WI38 (cell line): ENCODE data around the gene SLC32A1.

Experiments used
- H3K4me3 ChIP-seq: 2 replicates; pipeline ENCODE4 v1.5.1; 2011; ENCODE audit warnings: low read depth, mild to moderate bottlenecking, control low read depth, low read length
- TF ChIP-seq, protein P1 (sequence below): IDR thresholded peaks from 2 replicates; pipeline ENCODE4 v1.5.1; 2012; ENCODE audit warnings: low read depth, mild to moderate bottlenecking, control low read depth, low read length

Gene SLC32A1

DNA sequence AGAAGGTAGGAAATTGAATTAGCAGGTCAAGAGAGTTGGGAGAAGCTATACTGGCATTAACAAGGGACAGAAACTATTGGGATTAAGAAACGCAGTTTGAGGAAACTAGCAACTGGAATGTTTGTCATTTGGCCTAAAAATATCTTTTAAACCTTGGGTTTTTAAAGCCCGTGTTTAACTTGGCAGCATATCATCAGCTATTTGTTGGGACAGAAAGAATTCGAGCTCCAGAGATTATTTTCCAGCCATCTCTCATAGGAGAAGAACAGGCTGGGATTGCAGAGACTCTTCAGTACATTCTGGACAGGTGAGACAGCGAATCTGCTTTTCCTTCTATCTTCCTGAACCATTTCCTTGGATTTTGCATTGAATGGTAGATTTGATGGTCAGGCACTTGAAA, 41.8 kb downstream of the SLC32A1 start:
- TF ChIP-seq, protein P1, sequence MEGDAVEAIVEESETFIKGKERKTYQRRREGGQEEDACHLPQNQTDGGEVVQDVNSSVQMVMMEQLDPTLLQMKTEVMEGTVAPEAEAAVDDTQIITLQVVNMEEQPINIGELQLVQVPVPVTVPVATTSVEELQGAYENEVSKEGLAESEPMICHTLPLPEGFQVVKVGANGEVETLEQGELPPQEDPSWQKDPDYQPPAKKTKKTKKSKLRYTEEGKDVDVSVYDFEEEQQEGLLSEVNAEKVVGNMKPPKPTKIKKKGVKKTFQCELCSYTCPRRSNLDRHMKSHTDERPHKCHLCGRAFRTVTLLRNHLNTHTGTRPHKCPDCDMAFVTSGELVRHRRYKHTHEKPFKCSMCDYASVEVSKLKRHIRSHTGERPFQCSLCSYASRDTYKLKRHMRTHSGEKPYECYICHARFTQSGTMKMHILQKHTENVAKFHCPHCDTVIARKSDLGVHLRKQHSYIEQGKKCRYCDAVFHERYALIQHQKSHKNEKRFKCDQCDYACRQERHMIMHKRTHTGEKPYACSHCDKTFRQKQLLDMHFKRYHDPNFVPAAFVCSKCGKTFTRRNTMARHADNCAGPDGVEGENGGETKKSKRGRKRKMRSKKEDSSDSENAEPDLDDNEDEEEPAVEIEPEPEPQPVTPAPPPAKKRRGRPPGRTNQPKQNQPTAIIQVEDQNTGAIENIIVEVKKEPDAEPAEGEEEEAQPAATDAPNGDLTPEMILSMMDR: no peak
- H3K4me3 ChIP-seq: no peak overlapping the region

GRCh38 chr20:38769376-38770295, 45.4 kb downstream of the SLC32A1 start:
- H3K4me3 ChIP-seq: no peak overlapping the region
- TF ChIP-seq, protein P1: no peak

GRCh38 chr20:38770546-38770945, 46.3 kb downstream of the SLC32A1 start:
- TF ChIP-seq, protein P1: no peak
- no peak overlapping the region for H3K4me3 ChIP-seq

DNA sequence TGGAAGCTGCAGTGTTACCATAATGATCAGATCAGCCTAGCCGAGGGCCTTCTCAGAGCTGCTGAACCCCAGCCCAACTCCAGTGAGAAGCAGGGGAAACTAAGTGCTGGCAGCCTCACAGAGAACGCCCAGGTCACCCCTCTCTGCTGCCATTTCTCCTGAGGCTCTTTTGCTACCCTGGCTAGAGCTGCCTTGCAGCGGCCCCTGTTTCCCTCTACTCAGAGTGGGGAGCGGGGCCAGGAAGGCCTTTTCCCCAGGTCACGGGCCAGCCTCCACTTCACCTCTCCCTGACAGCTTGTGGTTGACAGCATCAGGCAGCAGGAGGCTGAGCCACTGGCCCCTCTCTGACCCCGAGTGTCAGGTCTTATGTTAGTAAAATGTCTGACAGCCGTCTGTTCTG, 46.7 kb downstream of the SLC32A1 start:
- H3K4me3 ChIP-seq: no peak overlapping the region
- TF ChIP-seq, protein P1: no peak

- H3K4me3 ChIP-seq: no peak overlapping the region
- TF ChIP-seq, protein P1: no peak
Measured at GRCh38 chr20:38771621-38772020, 47.3 kb downstream of the SLC32A1 start.

GRCh38 chr20:38774167-38774566, 49.9 kb downstream of the SLC32A1 start:
- TF ChIP-seq, protein P1: no peak
- H3K4me3 ChIP-seq: no peak overlapping the region

GRCh38 chr20:38776363-38776762, 52.1 kb downstream of the SLC32A1 start:
- TF ChIP-seq, protein P1: no peak
- H3K4me3 ChIP-seq: no peak overlapping the region
